Hepatic stellate cell (primary cell): ENCODE measurements around the gene NOL4L.

Experiments
- DNase-seq: peaks from one replicate; pipeline ENCODE4 v3.0.0; 2011; ENCODE audit warnings: low spot score

The NOL4L gene

GRCh38 chr20:32483351-32484224 is 101.5 kb downstream of the NOL4L start:
- DNase-seq, result peak; percentile 78

DNA sequence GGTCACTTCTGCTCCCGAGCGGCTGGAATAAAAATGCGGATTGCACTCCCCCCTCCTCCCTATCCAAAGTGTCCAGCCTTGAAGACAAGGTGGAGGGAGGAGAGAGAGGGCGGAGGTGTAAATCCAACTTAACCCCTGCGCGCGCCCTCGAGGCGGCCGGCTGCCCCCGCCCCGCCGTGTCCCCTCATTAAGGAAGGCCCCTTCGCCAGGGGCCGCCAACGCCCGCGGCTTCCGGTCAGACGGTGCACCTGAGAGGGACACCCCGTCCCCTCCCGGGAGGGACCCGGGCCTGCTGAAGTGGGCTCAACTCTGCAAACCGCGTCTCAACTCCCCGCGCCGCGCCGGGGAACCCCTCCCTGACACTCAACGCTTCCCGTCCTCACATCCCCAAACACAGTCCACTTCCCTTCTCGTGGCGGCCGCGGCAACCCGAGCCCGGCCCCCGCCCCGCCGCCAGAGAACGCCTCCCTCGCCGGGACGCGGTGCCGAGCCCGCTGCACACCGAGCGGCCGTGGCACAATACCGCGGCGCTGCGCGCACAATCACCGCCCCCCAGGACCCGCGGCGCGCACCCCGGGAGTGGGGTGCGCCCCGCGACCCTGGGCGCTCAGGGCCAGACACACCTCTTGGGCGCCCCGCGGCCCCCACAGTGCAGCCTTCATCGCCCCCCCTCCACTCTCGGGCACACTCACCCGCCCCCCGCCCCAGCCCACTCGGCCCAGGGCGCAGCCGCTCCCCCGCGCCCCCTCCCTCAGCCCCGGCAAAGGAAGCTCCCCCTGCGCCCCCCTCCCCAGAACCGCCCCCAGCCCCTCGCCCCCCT is 102.5 kb downstream of the NOL4L start:
- DNase-seq, result peak; percentile 54

DNA sequence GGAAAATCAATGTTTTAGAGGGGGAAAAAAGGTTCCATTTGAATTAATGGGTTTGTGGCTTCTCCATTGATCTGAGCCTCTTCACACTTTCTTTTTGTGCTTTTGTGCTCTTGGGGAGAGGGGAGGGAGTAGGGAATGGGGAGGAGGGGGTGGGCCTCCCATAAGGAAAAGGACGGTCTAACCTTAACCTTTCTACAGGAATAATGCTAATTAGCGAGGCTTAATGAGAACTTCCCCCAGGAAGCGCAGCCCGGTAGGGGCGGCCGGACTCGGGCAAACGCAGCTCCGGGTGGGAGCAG is 103.0 kb downstream of the NOL4L start:
- no peak for DNase-seq

DNA sequence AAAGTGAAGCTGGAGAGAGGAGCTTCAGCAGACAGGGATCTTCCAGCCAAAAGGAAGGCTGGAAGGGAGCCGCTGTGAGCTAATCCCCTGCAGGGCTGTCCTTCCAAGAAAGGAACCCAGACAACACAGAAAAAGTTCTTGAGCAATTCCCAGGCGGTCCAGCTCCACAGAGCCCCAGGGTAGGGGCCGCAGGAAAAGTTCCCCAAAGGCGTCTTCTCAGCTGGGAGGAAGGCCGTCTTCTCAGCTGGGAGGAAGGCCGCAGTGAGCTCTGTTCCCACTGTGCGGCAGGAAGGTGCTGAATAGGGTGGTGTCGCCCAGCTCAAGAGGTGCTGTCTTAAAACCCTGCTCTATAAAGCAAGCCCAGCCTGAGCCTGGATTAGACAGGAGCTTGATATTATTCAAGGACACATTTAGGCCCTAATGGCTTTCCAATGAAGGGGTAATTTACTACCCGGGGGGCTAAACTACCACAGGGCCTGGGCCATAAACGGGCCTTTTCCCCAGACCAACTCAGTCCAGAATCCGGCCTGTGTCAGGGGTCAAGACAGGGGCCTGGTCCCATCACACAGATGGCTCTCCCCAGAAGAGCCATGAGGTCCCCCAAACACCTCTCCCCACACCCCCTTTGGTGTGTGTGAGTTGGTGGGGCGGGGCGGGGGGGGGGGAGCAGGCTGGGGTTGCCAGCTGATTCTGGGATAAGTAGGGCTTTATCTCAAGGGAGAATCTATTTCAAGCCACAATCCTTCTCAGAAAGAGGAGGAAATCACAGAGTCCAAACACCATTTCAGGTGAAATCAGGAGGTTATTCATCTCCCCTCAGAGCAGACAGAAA is 103.6 kb downstream of the NOL4L start:
- no peak for DNase-seq

- DNase-seq, result no peak
These were observed 104.5 kb downstream of the NOL4L start for GRCh38 chr20:32480371-32481241.

DNA sequence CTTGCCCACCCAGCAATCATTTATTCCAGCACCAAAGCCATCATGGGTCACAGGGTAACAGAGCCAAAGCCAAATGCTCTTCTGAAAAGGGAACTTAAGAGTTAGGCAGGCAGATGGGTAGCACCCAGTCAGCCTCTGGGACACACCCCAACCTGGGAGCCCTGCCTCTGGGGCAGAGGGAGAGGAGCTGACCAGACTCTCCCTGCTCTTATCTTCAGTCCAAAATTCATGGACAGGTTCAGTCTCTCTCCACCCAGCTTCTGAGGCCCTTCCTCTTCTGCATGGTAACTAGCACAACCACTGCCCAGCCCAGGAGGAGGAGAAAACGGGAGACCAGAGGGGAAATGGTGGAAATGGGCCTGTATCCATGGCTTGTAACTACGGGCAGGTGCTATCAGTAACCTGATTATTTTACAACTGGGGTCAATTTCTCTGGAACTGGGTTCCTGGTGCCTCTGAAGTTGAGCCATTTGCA is 105.4 kb downstream of the NOL4L start:
- no peak for DNase-seq

DNA sequence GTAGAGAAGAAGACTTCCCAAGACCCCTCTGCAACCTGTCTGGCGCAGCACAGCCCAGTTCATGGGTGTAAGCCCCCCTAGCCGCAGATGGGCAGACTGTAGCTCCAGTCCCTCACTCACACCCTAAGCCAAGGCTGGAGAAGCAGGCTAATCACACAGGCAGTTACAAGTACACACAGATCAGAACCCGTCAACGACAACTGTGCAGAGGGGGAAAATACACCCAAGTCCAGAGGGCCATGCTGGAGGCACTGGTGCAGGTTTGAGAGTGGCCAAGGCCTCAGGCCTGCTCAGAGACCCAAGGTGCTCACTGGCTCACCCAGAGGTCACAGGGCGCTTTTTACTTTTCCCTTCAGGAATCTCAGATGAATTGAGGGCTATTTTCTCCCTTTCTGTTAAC is 106.1 kb downstream of the NOL4L start:
- no peak for DNase-seq

DNA sequence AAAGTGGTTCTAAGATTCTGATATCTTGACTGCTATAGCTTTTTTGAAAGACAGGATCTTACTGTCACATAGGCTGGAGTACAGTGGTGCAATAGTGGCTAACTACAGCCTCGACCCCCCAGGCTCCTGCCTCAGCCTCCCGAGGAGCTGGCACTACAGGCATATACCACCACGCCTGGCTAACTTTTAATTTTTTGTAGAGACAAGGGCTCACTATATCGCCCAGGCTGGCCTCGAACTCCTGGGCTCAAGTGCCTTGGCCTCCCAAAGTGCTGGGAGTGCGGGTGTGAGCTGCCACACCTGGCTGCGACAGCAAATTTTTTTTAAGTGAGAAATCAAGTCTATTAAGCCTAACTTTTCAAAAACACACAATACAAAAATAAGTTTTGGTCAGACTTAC is 106.6 kb downstream of the NOL4L start:
- DNase-seq, result no peak

DNA sequence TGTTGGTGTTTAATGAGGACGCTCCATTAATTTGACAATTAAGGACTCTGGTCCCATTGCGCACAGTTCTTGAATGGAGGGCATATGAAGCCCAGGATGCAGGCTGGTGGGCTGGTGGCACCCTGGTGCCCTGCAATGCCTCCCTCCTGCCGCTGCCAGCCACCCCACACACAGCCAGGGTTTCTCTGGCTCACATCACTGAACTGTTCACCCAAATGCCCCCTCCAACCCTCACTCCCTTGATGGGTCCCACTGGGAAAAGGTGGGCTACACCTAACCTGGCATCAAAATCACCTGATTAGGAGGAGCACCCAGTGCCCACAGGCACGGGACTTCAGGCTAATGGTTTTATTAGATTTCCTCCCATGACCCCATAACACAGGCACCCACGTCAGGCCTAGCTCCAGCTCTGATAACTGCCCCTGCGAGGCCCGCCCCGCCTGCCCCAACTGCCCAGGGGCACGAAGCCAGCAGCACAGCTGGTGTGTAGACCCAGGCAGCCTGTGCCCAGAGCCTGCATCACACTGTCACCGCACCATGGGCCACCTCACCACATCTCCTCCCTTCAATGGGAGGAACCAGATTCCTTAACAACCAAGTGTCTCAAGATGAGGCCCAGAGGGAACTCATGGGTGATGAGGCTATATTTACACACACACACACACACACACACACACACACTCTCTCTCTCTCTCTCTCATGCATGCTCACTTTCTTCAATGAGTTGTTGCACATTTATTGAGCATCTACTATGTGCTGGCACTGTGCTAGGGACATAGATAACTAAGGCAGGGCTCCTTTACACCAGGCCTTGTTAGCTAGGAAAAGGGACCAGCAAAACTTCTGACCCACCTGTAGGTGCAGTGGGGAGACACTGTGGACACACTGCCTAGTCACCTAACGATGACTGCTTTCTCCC is 107.3 kb downstream of the NOL4L start:
- DNase-seq, result no peak

- no peak for DNase-seq
These were observed 108.2 kb downstream of the NOL4L start for GRCh38 chr20:32476684-32477593.

- peak; percentile 99 for DNase-seq
These were observed 109.9 kb downstream of the NOL4L start for GRCh38 chr20:32474967-32475811.

- no peak for DNase-seq
These were observed 110.5 kb downstream of the NOL4L start for GRCh38 chr20:32474717-32474966.

- peak; percentile 40 for DNase-seq
These were observed 111.0 kb downstream of the NOL4L start for GRCh38 chr20:32474009-32474716.

DNA sequence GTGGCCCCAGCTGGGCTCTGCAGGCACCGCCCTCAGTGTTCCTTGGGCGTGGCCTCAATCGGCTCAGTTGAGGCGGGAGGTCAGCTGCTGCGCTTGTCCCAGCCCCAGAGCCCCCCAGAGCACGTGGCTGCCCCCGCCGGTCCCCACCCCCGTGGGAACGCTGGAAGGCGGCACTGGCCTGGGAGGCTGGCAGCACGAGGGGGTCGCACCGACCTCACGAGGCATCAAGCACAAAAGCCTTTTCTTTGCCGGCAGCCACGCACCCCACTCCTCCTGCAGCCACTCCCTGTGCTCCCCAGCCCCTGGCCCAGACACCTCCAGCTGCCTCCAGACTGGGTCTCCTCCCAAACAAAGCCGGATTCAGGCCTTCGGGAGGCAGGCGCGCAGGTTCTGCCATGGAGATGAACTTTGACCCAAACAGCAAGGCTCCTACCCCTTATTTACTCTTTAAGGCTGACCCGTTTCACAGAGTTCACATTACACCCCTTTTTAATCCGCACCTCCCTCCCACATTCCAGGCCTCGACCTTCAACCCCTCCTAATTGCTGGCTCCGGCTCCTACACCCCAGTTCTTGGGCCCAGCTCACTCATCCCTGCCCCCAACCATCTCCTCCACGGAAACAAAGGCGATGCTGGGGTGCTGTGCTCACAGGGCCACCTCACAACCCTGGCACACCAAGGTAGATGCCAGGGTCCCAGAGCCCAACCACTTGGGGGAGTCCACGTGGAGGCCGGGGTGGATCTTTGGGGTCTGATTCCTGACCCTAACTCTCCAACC is 111.7 kb downstream of the NOL4L start:
- no peak for DNase-seq

- DNase-seq, result no peak
These were observed 112.4 kb downstream of the NOL4L start for GRCh38 chr20:32472581-32473207.

GRCh38 chr20:32470940-32471339 is 114.2 kb downstream of the NOL4L start:
- DNase-seq, result no peak
